Duodenal mucosa (tissue), 2 donors: Measurements from ENCODE around the gene KDM4F.

Source experiments
- H3K27ac ChIP-seq: one replicate; pipeline ENCODE4 v1.7.0; 2013; ENCODE audit warnings: low read depth, low read length
- H3K27me3 ChIP-seq, 2 donors: one replicate each; pipeline ENCODE4 v1.7.0; 2013; ENCODE audit warnings: low read length in 2 of 2, control low read depth in 1 of 2; ENCODE audit not compliant: insufficient read depth in 2 of 2, control insufficient read depth in 1 of 2
- H3K36me3 ChIP-seq, 2 donors: one replicate each; pipeline ENCODE4 v1.7.0; 2013; ENCODE audit warnings: low read length in 2 of 2, control low read depth in 1 of 2; ENCODE audit not compliant: insufficient read depth in 2 of 2, control insufficient read depth in 1 of 2
- H3K4me1 ChIP-seq, 2 donors: one replicate each; pipeline ENCODE4 v1.7.0; 2013; ENCODE audit warnings: low read length in 2 of 2, control low read depth in 1 of 2; ENCODE audit not compliant: insufficient read depth in 2 of 2, control insufficient read depth in 1 of 2
- H3K4me3 ChIP-seq, 2 donors: one replicate each; pipeline ENCODE4 v1.7.0; 2013; ENCODE audit warnings: low read length in 2 of 2, low read depth in 1 of 2
- H3K9ac ChIP-seq, 2 donors: one replicate each; pipeline ENCODE4 v1.7.0; 2013; ENCODE audit warnings: low read length in 2 of 2, low read depth in 1 of 2
- H3K9me3 ChIP-seq, 2 donors: one replicate each; pipeline ENCODE4 v1.7.0; 2013; ENCODE audit warnings: low read length in 2 of 2, control low read depth in 1 of 2; ENCODE audit not compliant: control insufficient read depth in 1 of 2

Gene KDM4F

DNA sequence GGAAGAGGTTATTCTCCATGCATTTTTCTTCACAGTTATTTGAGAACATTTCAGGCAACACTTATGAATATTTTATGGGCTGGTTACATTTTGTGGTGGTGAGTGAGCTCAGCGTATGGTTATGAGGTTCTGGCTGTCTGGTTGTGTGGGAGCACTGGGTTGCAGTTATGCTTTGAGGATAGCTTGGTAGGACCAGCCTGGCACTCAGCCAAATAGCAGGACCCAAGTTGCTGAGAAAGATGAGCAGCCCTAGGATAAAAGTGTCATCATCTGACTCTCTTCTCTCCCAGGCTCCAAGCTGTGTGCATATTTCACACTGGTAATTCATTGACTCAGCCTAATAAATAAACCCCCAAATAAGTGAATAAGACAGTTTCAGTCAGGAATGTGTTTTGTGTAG is 9.4 kb downstream of the KDM4F start:
- Histone ChIP-seq H3K27ac (no peak overlapping the region), H3K36me3 (no peaks in the 10 kb centered on the region), H3K27me3 (peaks cover 0 to 3% of the 10 kb centered on the region in 2 donors), H3K9ac (no peak overlapping the region), H3K4me1 (peaks cover 0 to 10% of the 10 kb centered on the region in 2 donors), H3K9me3 (no peaks in the 10 kb centered on the region), H3K4me3 (no peak overlapping the region)

DNA sequence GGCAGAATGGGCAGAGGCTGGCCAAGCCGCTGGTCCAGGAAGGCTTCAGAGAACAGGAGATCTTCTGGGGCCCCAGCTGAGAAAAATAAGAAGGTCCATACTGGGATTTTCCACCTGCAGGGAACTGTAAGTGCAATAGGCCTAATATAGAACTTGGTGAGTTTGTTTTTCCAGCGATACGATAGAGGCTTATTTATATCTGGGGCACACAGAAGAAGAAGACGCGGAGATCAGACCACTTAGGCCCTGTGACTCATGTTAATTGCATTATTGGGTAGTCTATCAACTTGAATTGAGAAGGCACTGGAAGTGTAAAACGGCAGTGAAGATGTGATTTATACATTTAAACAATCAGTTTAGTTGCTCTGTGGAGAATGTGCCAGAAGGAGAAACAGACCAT is 9.8 kb downstream of the KDM4F start:
- H3K4me1 ChIP-seq = peaks cover 0 to 6% of the 10 kb centered on the region in 2 donors
- no peak overlapping the region for H3K27ac ChIP-seq
- no peaks in the 10 kb centered on the region for H3K9me3 ChIP-seq
- no peaks in the 10 kb centered on the region for H3K36me3 ChIP-seq
- peaks cover 0 to 3% of the 10 kb centered on the region in 2 donors for H3K27me3 ChIP-seq
- H3K4me3 ChIP-seq = no peak overlapping the region
- no peak overlapping the region for H3K9ac ChIP-seq

DNA sequence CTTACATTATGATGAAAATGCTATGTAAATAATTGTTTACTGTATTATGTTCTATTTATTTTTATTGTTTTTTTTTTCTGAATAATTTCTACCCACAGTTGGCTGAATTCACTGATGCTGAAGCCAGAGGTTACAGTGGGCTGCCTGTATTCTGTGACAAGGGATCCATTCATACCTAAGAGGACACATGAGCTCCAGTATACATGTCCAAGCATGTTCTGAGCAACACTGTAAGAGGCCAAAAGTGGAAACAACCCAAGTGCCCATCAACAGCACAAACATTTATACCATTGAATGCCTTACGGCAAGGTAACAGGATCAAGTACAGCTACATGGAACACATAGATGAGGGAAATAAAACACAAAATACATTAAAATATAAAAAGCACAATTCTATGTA is 16.1 kb downstream of the KDM4F start:
- no peaks in the 10 kb centered on the region for H3K36me3 ChIP-seq
- H3K4me3 ChIP-seq = no peak overlapping the region
- no peak overlapping the region for H3K27ac ChIP-seq
- no peak overlapping the region for H3K9ac ChIP-seq
- peaks cover 6 to 9% of the 10 kb centered on the region in 2 donors for H3K4me1 ChIP-seq
- no peaks in the 10 kb centered on the region for H3K9me3 ChIP-seq
- no peaks in the 10 kb centered on the region for H3K27me3 ChIP-seq

DNA sequence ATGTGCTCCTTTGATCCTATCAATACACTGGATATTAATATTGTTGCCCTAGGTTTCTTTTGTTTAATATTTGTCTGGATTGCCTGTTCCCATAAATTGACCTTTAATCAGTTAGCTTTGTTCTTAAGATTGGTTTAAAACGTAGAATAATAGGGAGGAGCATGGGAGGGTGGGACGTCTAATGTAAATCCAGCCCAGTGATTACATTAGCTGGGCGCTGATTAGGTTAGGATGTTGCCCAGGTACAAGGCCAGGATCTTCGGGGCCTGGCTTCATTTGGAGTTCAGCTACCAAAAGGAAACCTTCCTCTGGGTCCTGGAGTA is 17.5 kb downstream of the KDM4F start, which contains the start of gene SRSF8:
TSS of gene SRSF8 (plus strand) at position 204 of the 323 bp plus-strand sequence. CDS start 308 bp downstream, outside the sequence.
- Histone ChIP-seq H3K4me3 (peak within 1 kb of the TSS; percentile 92 to 93), H3K9me3 (no peaks in the 10 kb centered on the region), H3K27me3 (no peaks in the 10 kb centered on the region), H3K27ac (peak within 1 kb of the TSS; percentile 96), H3K36me3 (no peaks in the 10 kb centered on the region), H3K9ac (peak within 1 kb of the TSS; percentile 95 to 98), H3K4me1 (peaks cover 6 to 14% of the 10 kb centered on the region in 2 donors)

DNA sequence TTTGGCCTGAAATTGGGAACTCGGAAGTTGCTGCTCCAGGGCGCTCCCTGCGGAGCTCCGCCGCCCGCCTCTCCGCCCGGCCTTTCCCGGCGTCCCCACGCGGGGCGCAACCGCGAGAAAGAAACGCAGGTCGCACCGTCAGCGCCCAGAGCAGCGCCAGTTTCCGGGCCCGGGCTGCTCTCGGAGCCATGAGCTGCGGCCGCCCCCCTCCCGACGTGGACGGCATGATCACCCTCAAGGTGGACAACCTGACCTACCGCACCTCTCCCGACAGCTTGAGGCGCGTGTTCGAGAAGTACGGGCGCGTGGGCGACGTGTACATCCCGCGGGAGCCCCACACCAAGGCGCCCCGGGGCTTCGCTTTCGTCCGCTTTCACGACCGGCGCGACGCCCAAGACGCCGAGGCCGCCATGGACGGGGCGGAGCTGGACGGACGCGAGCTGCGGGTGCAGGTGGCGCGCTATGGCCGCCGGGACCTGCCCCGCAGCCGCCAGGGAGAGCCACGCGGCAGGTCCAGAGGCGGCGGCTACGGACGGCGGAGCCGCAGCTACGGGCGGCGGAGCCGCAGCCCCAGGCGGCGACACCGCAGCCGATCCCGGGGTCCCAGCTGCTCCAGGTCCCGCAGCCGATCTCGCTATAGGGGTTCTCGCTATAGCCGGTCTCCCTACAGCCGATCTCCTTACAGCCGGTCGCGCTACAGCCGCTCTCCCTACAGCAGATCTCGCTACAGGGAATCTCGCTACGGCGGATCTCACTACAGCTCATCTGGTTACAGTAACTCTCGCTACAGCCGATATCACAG is 18.0 kb downstream of the KDM4F start:
- H3K27me3 ChIP-seq = no peaks in the 10 kb centered on the region
- no peaks in the 10 kb centered on the region for H3K36me3 ChIP-seq
- H3K9ac ChIP-seq = peak overlapping the region; percentile 95 to 98
- peaks cover 6 to 14% of the 10 kb centered on the region in 2 donors for H3K4me1 ChIP-seq
- no peaks in the 10 kb centered on the region for H3K9me3 ChIP-seq
- peak overlapping the region; percentile 96 for H3K27ac ChIP-seq
- H3K4me3 ChIP-seq = peak overlapping the region; percentile 92 to 93

DNA sequence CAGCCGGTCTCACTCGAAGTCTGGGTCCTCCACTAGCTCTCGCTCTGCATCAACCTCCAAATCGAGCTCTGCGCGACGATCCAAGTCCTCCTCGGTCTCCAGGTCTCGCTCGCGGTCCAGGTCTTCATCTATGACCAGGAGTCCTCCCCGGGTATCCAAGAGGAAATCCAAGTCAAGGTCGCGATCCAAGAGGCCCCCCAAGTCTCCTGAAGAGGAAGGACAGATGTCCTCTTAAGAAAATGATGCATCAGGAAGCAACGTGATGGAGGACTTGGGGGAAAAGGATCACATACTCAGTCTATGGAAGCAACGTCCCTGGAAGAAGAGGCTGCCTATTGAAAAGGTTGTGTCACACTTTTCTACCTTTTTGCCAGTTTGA is 18.6 kb downstream of the KDM4F start:
- no peaks in the 10 kb centered on the region for H3K36me3 ChIP-seq
- H3K9me3 ChIP-seq = no peaks in the 10 kb centered on the region
- H3K4me3 ChIP-seq = peak overlapping the region; percentile 92 to 93
- H3K4me1 ChIP-seq = peaks cover 6 to 14% of the 10 kb centered on the region in 2 donors
- peak overlapping the region; percentile 96 for H3K27ac ChIP-seq
- peak overlapping the region; percentile 95 to 98 for H3K9ac ChIP-seq
- no peaks in the 10 kb centered on the region for H3K27me3 ChIP-seq

DNA sequence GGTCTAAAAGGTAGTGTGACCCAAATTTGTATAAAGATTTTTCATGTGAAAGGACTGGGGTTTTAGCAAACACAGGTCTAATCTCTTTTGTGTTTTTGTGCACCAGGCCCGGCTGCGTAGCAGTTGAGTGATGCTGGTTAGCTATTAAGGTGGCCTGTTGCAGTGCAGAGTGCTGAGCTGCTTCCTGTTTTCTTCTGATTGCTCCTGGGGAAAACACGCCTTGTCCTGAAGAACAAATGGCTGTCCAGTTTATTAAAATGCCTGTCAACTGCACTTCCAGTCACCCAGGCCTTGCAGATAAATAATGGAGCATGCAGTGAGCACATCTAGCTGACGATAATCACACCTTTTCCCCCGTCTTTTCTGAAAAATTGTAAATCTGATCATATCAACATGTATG is 19.3 kb downstream of the KDM4F start:
- H3K27me3 ChIP-seq = no peaks in the 10 kb centered on the region
- peaks cover 6 to 14% of the 10 kb centered on the region in 2 donors for H3K4me1 ChIP-seq
- peak overlapping the region; percentile 95 to 98 for H3K9ac ChIP-seq
- peak overlapping the region; percentile 92 to 93 for H3K4me3 ChIP-seq
- no peaks in the 10 kb centered on the region for H3K9me3 ChIP-seq
- H3K36me3 ChIP-seq = no peaks in the 10 kb centered on the region
- peak overlapping the region; percentile 96 for H3K27ac ChIP-seq

DNA sequence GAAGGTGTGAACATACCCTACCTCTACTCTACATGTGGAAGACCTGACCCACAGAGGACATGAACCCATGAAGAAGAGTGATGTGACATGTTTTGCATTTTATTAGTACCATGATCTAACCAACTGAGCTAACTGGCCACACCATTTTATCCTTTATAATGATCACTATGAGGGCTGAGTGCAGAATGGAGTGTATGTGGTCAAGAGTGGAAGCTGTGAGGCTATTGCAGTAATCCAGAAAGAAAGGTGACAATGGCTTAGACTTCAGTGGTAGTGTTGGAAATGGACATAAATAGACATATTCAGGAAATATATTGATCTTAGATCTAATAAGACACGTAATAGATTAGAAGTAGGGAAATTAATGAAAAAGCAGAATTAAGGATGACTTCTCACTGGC is 21.2 kb downstream of the KDM4F start:
- H3K4me3 ChIP-seq = no peak overlapping the region
- H3K4me1 ChIP-seq = peaks cover 16 to 28% of the 10 kb centered on the region in 2 donors
- H3K9ac ChIP-seq = no peak overlapping the region
- H3K27ac ChIP-seq = no peak overlapping the region
- no peaks in the 10 kb centered on the region for H3K9me3 ChIP-seq
- no peaks in the 10 kb centered on the region for H3K27me3 ChIP-seq
- H3K36me3 ChIP-seq = no peaks in the 10 kb centered on the region

DNA sequence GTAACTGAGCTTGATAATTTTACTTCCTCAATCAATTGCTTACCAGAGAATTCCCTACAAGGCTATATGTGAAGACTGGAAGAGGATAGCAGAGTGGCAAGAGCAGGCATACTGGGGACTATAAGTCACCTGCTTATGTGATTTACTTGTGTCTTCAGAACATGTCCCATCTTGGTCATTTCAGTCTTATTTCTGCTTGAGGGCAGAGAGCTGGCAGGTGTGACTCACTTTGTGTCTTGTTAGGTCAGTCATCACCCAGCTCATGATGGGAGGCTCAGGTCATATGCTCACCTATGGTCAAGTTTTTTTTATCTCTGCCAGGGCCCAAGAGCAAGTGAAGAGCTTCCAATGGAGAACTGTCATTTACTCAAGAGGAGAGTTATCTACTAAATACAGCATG is 23.7 kb downstream of the KDM4F start:
- no peaks in the 10 kb centered on the region for H3K36me3 ChIP-seq
- no peak overlapping the region for H3K27ac ChIP-seq
- no peak overlapping the region for H3K9ac ChIP-seq
- no peaks in the 10 kb centered on the region for H3K9me3 ChIP-seq
- no peaks in the 10 kb centered on the region for H3K27me3 ChIP-seq
- peaks cover 18 to 29% of the 10 kb centered on the region in 2 donors for H3K4me1 ChIP-seq
- H3K4me3 ChIP-seq = no peak overlapping the region

DNA sequence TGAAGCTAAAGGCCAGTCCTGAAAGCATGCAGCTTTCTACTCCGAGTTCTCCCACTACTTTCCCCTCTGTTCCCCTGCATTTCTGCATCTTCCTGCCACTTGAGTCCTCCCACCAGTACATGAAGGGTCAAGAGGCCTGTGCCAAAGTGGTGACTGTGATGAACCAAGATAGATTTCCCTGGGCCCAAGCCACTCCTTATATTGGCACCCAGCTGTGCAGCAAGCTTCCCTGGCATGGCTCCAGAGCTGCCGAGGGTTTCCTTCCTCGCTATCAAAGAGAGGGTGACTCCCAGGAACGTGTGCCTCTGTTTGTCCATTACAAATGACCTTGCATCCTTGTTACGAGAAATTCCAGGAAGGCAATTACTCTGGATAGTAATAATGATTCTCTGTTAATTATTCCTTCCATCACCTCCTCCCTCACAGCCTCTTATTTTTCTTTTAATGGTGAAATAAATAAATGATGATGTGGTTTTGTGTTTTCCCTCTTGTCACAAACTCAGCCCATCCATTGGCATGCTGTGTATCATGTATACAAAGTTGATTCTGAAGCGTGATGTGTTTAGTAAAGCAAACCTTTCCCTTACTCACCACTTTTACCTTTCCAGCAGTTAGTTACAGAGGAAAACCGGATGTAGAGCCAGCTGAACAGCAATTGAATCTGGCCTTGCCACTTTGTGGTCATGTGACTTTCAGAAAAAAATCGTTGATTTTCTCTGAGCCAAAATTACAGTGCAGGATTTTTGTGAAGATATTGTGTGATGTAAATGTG is 25.8 kb downstream of the KDM4F start:
- H3K9ac ChIP-seq = no peak overlapping the region
- no peaks in the 10 kb centered on the region for H3K9me3 ChIP-seq
- peaks cover 12 to 23% of the 10 kb centered on the region in 2 donors for H3K4me1 ChIP-seq
- no peak overlapping the region for H3K4me3 ChIP-seq
- no peaks in the 10 kb centered on the region for H3K36me3 ChIP-seq
- H3K27me3 ChIP-seq = no peaks in the 10 kb centered on the region
- H3K27ac ChIP-seq = no peak overlapping the region
